Stimulated activated naive CD8-positive, alpha-beta T cell treated with anti-CD3 and anti-CD28 coated beads, Interleukin-15, amount 100 ng/mL, for 72 hours (primary cell): ENCODE measurements around the gene BBOF1.
"Not testable (repeated sequence)": the region's sequence is repeated elsewhere in the genome, so short reads cannot be mapped to it uniquely, and the experiment has no call there.

Experiments used
- ATAC-seq: fragments of 150-1000 bp; cut with Tn5 transposase; 2 replicates; pipeline ENCODE4 v1.10.0; 2021; ENCODE audit warnings: mild to moderate bottlenecking, moderate library complexity
- DNase-seq, 2 donors: peaks; one replicate each; pipeline ENCODE4 v3.0.0; 2021 to 2022
- H3K27ac Mint-ChIP-seq, 2 donors: one replicate each; pipeline ENCODE4 v1.8.0; 2022; ENCODE audit warnings: mild to moderate bottlenecking in 2 of 2, mixed read lengths in 2 of 2, moderate library complexity in 2 of 2
- H3K27me3 Mint-ChIP-seq: one replicate; pipeline ENCODE4 v1.8.0; 2022; ENCODE audit warnings: mixed read lengths
- H3K4me1 Mint-ChIP-seq: one replicate; pipeline ENCODE4 v1.8.0; 2022; ENCODE audit warnings: mild to moderate bottlenecking, mixed read lengths
- H3K4me3 Mint-ChIP-seq, 2 donors: one replicate each; pipeline ENCODE4 v1.8.0; 2022; ENCODE audit warnings: mild to moderate bottlenecking in 2 of 2, mixed read lengths in 2 of 2, moderate library complexity in 1 of 2
- H3K9me3 Mint-ChIP-seq, 2 donors: one replicate each; pipeline ENCODE4 v1.8.0; 2022; ENCODE audit warnings: mixed read lengths in 2 of 2

The BBOF1 gene

DNA sequence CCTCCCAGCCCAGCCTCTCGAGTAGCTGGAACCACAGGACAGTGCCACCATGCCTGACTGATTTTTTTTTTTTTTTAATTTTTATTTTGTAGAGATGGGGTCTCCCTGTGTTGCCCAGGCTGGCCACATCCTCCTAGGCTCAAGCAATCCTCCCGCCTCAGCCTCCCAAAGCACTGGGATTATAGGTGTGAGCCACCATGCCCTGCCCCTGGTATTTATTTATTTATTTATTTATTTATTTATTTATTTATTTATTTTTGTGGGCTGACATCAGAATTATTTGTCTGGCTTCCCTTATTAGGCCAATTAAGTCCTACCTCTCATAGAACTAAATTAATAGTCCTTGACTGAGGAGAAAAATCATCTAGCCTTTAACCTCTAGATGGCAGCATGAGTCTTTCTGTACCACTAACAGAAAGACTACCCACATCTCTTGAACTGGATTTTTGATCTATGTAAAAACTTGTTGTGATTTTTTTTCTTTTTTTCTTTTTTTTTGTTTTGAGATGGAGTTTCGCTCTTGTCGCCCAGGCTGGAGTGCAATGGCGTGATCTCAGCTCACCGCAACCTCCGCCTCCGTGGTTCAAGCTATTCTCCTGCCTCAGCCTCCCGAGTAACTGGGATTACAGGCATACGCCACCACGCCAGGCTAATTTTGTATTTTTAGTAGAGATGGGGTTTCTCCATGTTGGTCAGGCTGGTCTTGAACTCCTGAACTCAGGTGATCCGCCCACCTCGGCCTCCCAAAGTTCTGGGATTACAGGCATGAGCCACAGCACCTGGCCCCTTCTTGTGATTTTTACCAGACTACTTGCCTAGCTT is 92.5 kb downstream of the BBOF1 start:
- not testable (repeated sequence) for H3K27ac Mint-ChIP-seq, H3K4me3 Mint-ChIP-seq, H3K4me1 Mint-ChIP-seq, H3K27me3 Mint-ChIP-seq, H3K9me3 Mint-ChIP-seq
- peak in 1 of 2 donors; percentile 5 for DNase-seq
- ATAC-seq, result peak; percentile 76
